NCI-H69 (cell line): Measurements from ENCODE around the gene TMCC2.
"Not testable (repeated sequence)": the region's sequence is repeated elsewhere in the genome, so short reads cannot be mapped to it uniquely, and the experiment has no call there.

Experiments used
- DNase-seq: peaks from one replicate; lab custom pipeline; 2025; lab: John Stamatoyannopoulos, UW

TMCC2 gene

GRCh38 chr1:205280666-205281395 lies 53.1 kb downstream of the TMCC2 start:
- not testable (repeated sequence) for DNase-seq

GRCh38 chr1:205283270-205284147 lies 55.8 kb downstream of the TMCC2 start:
- no peak for DNase-seq

GRCh38 chr1:205284420-205285144 lies 56.8 kb downstream of the TMCC2 start:
- DNase-seq: peak; percentile 96

- DNase-seq: no peak
Measured at GRCh38 chr1:205285381-205286101, 57.8 kb downstream of the TMCC2 start.

DNA sequence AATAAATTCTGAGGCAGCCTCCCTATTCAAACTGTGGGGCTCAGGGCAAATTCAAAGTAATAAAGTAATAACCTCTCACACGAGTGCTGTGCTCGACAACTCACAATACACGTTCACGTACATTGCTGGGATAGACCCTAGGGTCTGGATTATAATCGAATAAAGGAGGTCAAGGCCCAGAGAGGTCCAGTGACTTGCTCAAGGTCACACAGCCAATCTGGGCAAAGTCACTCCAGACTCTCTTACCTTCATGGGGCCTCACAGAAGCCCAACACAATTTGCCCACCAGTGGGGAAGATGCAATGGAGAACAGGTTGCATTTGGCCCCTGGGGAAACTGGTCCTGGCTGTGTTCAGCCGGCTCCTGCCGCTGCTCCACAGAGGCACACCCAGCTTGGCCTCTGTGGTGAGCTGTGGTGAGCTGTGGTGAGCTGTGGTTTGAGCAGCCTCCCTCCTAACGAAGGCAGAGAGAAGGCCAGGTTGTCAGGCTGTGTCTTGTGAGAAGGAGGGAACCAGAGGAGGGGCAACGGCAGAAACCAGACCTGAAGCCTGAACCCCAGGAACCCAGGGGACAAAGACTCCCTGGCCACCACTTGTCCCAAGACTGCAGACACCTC lies 58.7 kb downstream of the TMCC2 start:
- DNase-seq: no peak

DNA sequence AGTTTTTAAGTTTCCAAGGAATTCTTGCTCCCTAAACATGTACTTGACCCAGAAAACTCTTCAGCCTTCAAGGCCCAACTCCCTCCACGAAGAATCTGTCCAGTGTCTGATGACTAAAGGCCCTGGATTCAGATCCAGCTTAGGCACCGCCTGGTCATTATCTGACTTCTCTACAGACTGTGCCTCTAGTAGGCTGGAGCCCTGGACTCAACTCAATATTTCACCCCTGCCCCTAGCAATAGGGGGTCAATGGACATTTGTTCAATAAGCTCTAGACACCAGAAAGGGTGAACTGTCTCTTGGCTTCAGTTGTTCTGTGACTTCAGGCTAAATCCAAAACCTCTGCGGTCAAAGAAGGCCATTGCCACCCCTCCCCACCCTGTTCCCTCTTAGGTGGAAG lies 59.3 kb downstream of the TMCC2 start:
- DNase-seq: no peak

- peak; percentile 31 for DNase-seq
Measured at GRCh38 chr1:205287767-205288559, 60.2 kb downstream of the TMCC2 start.

DNA sequence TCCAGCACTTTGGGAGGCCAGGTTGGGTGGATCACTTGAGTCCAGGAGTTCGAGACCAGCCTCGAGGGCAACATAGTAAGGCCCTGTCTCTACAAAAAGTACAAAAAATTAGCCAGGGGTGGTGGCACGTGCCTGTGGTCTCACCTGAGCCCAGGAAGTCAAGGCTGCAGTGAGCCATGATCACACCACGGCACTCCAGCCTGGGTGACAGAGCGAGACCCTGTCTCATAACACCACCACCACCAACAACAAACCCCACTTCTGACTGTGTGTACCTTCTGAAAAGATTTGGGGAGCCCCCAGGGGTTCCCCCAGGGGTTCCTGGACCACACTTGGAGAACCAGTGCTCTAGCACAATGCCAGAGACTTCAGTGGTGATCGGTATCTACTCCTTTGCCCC lies 63.9 kb downstream of the TMCC2 start:
- DNase-seq: no peak

DNA sequence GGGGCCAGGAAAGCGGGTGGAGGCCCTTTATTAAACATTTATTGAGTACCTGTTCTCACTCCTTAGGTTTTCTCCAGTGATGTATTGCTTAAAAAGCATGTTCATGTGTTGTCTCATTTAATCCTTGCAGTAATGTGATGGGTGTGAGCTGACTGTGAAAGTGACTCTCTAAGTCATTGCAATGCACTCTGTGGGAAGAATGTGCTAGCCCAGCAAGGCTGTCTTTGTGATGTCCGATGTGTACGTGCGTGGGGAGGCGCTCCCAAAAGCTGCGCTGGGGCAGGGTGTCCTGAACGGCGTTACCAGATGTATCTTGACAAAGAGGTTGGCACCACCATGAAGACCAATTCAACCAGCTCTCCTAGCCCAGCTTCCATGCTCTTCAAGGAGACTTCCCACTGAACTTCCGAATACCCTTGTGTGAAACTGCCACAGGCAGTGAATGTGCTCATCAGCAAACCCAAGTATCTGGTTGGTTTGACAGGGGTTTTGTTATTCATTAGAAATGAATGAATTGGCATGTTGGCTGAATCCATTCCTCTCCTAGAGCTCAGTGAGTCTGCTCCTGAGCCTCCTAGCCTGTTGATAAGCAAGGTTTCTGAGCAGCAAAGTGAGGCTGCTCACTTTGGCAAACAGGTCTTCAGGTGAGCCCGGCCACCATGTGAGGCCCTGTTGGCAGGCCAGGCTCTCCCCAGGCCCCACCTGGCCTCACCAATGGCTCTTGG lies 65.8 kb downstream of the TMCC2 start:
- DNase-seq: no peak

DNA sequence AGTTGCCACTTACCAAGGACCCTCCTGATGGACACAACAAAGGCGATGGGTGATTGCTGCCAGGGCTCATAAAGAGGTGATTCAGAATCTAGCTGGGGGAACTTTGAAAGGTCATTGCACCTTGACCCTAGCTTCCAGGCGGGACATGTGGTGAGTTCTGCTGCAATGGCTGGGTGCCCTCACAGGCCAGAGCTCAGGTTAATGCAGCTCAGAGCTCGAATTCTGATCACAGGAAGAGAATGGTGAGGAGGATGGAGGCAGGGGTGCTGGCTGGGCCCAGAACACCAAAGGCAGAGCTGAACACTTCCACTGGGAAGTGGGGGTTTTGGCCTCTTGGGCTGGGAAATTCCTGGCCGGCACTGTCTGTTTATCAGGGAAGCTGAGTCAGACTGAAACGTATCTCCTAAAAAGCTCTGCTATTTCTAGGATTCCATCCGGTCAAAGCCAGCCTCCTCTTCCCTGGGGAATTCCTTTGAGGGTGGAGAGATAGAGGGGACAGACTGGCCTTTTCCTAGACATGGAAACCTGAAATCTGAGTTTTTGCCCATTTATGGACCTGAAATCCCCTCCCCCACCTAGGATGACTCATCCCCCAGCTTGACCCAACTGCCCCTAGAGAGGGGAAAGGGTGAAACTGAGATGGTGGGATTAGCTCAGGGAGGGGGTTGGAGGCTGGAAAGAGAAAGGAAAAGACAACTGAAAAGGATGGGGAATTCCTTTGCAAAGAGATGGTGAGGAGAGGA lies 66.6 kb downstream of the TMCC2 start:
- DNase-seq: peak; percentile 62

DNA sequence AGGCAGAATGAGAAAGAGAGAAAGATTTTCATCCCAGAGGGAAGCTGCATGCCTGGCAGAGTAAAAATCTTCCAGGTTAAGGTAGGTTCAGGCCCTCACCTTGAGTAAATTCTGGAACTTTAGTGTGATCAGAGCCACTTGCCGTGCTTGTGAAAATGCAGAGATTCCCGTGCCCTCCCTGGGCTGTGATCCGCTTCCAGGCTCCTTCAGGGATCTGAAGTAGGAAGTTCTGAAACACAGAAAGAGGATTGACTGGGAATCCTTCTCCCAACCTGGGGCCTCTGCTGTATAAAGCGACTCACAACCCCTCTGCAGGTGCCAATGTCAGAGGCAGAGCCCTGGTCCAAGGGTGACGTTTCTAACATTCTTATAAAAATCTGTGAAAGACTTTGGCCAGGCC lies 67.2 kb downstream of the TMCC2 start:
- no peak for DNase-seq

DNA sequence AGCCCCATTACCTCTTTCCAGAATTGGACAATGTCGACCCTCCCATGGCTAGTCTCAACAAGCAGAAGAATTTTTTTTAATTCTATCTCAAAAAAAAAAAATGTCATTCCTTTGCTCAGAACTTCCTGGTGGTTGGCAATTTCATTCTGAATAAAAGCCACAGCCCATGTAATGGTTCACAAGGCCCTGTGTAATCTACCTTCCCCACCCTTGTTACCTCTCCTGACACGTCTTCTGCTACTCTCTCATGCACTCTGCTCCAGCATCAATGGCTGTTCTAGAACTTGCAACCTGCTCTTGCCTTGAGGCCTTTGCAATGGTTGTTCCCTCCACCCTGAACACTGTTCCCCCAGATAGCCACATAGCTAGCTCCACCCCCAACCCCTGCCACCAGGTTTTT lies 68.4 kb downstream of the TMCC2 start:
- DNase-seq: no peak

GRCh38 chr1:205297546-205298177 lies 69.9 kb downstream of the TMCC2 start:
- DNase-seq: not testable (repeated sequence)

DNA sequence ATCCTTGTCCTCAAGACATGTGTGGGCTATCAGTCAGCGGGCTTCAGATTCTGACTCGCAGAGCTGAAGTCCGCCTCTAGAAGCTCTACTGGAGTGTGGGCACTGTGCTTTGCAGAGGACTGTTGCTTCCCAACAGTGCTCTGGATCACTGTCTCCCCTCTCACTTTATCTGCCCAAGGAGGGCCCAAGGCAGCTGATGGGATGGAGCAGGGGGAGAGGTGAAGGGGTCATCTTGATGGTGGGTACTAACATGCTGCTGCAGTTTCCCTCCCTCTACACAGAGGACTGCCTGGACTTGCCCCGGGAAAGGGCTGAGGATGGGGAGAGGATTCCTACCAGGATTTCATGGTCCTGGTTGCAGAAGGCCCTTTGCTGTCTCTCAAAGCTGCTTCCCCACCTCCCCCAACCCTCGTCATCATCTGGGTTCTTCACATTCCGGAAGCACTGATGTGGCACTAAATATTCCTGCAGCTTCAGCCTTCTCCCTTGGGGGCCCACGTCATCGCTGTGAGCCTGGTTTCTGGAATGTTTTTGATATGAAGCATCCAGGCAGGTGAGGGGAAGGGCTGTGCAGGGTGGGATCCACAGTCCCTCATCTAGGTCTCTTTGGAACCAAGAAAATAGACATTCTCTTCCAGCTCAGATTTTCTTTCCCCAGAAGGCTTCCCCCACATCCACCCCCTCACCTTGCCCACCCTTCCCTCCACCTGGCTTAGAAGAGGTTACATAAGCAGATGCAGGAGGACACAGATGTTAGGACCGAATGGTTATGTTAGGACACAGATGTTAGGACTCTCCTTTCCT lies 70.6 kb downstream of the TMCC2 start:
- no peak for DNase-seq

- no peak for DNase-seq
Measured at GRCh38 chr1:205300149-205300548, 72.4 kb downstream of the TMCC2 start.

- peak; percentile 60 for DNase-seq
Measured at GRCh38 chr1:205301205-205301821, 73.6 kb downstream of the TMCC2 start.

DNA sequence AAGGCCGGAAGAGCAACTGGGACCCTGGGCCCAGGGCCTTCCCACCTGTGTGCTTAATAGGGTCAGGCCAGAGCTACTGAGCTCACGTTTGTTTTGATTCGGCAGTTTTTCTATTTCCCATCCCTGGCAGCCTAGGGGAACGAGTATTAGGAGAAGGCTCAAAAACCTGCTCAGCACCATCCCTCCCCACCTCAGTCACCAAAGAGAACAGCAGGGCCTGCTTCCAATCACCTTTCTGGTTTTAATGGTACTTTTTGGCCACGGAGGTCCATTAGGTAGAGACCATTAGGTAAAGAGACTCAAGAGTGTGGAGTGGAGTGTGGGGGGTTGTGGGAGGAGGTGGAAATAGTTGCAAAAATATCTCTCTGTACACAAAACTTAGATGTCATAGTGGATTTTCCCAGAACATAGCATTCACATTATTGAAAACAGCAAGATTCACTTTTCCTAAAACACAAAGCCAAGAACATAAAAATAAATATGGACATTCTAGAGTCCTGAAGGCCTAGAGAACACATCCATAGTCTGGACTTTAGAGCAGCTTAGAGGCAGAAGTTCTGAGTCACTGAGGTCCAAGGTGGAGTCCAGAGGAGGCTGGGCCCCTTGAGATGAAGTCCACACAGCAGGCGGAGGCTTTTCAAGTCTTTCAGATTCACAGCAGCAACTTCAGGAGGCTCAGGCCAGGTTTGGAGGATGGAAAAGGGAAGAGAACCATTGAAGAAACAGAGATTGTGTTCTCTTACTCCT lies 74.3 kb downstream of the TMCC2 start:
- DNase-seq: no peak
